ENCODE results near the gene TAAR1. TPM values are rescaled to one million over a fixed set of nuclear protein-coding genes. Genes with fewer than 3 reads are reported as not detected.

The TAAR1 gene
- total RNA-seq, 2 experiments from 2014 or later: not detected

GRCh38 chr6:132686531-132686930 is 27.5 kb upstream of the TAAR1 start:
- CTCF ChIA-PET: no interaction called here
- H3K36me3 Mint-ChIP-seq (ENCODE audit: low read depth): no peaks in the 10 kb centered on the region

GRCh38 chr6:132685009-132685408 is 26.0 kb upstream of the TAAR1 start:
- Histone ChIP-seq H3K4me3 (ENCODE audit: low read length) (no peak overlapping the region), H3K4me1 (ENCODE audit: insufficient read depth, low read length) (no peaks in the 10 kb centered on the region), H3K27ac (ENCODE audit: low read depth in 1 of 2, low read length in 2 of 2) (no peak overlapping the region), H3K27me3 (ENCODE audit: control insufficient read depth in 1 of 2, insufficient read depth in 2 of 2, low read length in 2 of 2) (peaks cover 0 to under 1% of the 10 kb centered on the region in 2 experiments), H3K9me3 (ENCODE audit: control insufficient read depth in 1 of 2, insufficient read depth in 1 of 2, low read length in 2 of 2) (no peaks in the 10 kb centered on the region), H3K36me3 (ENCODE audit: insufficient read depth, low read length) (no peaks in the 10 kb centered on the region)
- no peak for TF ChIP-seq CTCF (IDR thresholded peaks at IDR 0.05)
- no peak overlapping the region for H3K4me3 Mint-ChIP-seq
- H3K27me3 Mint-ChIP-seq: peaks cover 29% of the 10 kb centered on the region
- no peaks in the 10 kb centered on the region for H3K9me3 Mint-ChIP-seq
- intact Hi-C loops (cut with DNase I, micrococcal nuclease): no loop called here
- no peaks in the 10 kb centered on the region for H3K36me3 Mint-ChIP-seq (ENCODE audit: low read depth)
- ChIA-PET CTCF (no interaction called here), POLR2A (no interaction called here)
- DNase-seq (no peak), ATAC-seq (ENCODE audit: poor library complexity) (no peak)
- H3K27ac Mint-ChIP-seq: no peak overlapping the region
- no peaks in the 10 kb centered on the region for H3K4me1 Mint-ChIP-seq (ENCODE audit: low read depth)

More at GRCh38 chr6:132686531-132686930, 27.5 kb upstream of the TAAR1 start:
- no peak overlapping the region for H3K4me3 ChIP-seq (ENCODE audit: low read length)
- no peak overlapping the region for H3K27ac ChIP-seq (ENCODE audit: low read depth in 1 of 2, low read length in 2 of 2)
- no peak for TF ChIP-seq CTCF (IDR thresholded peaks at IDR 0.05)
- POLR2A ChIA-PET: no interaction called here
- Mint-ChIP-seq H3K27me3 (peaks cover 42% of the 10 kb centered on the region), H3K27ac (no peak overlapping the region), H3K4me3 (no peak overlapping the region), H3K4me1 (ENCODE audit: low read depth) (no peaks in the 10 kb centered on the region), H3K9me3 (no peaks in the 10 kb centered on the region)
- H3K36me3 ChIP-seq (ENCODE audit: insufficient read depth, low read length): no peaks in the 10 kb centered on the region
- intact Hi-C loops (cut with DNase I, micrococcal nuclease): no loop called here
- peaks cover 0 to 5% of the 10 kb centered on the region in 2 experiments for H3K27me3 ChIP-seq (ENCODE audit: control insufficient read depth in 1 of 2, insufficient read depth in 2 of 2, low read length in 2 of 2)
- no peaks in the 10 kb centered on the region for H3K4me1 ChIP-seq (ENCODE audit: insufficient read depth, low read length)
- DNase-seq (no peak), ATAC-seq (ENCODE audit: poor library complexity) (no peak)
- H3K9me3 ChIP-seq (ENCODE audit: control insufficient read depth in 1 of 2, insufficient read depth in 1 of 2, low read length in 2 of 2): no peaks in the 10 kb centered on the region

GRCh38 chr6:132684272-132684671 is 25.3 kb upstream of the TAAR1 start:
- ATAC-seq (ENCODE audit: poor library complexity) (no peak), DNase-seq (no peak)
- H3K27ac ChIP-seq (ENCODE audit: low read depth in 1 of 2, low read length in 2 of 2): no peak overlapping the region
- no peaks in the 10 kb centered on the region for H3K4me1 ChIP-seq (ENCODE audit: insufficient read depth, low read length)
- Mint-ChIP-seq H3K4me3 (no peak overlapping the region), H3K4me1 (ENCODE audit: low read depth) (no peaks in the 10 kb centered on the region), H3K36me3 (ENCODE audit: low read depth) (no peaks in the 10 kb centered on the region), H3K9me3 (no peaks in the 10 kb centered on the region), H3K27me3 (peaks cover 26% of the 10 kb centered on the region), H3K27ac (no peak overlapping the region)
- H3K4me3 ChIP-seq (ENCODE audit: low read length): no peak overlapping the region
- no peaks in the 10 kb centered on the region for H3K36me3 ChIP-seq (ENCODE audit: insufficient read depth, low read length)
- no peaks in the 10 kb centered on the region for H3K9me3 ChIP-seq (ENCODE audit: control insufficient read depth in 1 of 2, insufficient read depth in 1 of 2, low read length in 2 of 2)
- ChIA-PET CTCF (no interaction called here), POLR2A (no interaction called here)
- TF ChIP-seq CTCF (IDR thresholded peaks at IDR 0.05): no peak
- H3K27me3 ChIP-seq (ENCODE audit: control insufficient read depth in 1 of 2, insufficient read depth in 2 of 2, low read length in 2 of 2): no peaks in the 10 kb centered on the region
- intact Hi-C loops (cut with DNase I, micrococcal nuclease): no loop called here

All from CD4-positive, alpha-beta T cell (primary cell).